GM20431 (cell line): ENCODE data around the gene DMKN.

Experiments
- in situ Hi-C: fragments of 300-500 bp; cut with MseI, MboI; formaldehyde crosslinking; loops from one replicate; pipeline ENCODE4 v1.15.0; 2020; ENCODE audit warnings: low sequenced_read_pairs; ENCODE audit not compliant: unreplicated experiment

DMKN gene

DNA sequence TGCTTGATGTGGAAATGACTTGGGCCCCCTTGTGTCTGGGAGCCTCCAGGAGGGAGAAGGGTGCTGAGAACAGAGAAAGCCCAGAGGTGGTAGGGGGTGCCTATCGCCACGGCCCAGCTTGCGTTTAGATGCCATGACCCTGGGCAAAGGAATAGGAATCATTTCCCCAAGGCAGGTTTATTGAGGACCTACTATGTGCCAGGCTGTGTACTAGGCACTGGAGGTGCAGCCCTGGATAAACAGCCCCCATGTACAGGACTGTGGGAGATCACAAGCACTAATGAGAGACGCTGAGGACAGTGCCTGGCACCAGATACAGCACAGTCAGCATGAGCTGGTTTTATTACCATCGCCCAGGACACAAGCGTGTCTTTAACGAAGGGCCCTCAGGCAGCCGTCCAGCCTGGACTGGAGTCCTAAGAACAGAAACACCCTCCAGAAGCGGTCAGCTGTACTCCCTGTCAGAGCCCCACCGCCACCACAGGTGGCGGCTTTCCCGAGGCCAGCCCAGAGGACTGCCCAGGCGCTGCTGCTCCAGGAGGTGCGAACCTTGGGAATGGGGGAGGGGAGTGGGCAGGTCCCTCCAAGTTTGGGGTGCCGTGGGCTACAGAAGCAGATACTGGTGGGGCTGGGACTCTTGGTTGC lies 36.6 kb upstream of the DMKN start:
- in situ Hi-C loops = no loop called here

DNA sequence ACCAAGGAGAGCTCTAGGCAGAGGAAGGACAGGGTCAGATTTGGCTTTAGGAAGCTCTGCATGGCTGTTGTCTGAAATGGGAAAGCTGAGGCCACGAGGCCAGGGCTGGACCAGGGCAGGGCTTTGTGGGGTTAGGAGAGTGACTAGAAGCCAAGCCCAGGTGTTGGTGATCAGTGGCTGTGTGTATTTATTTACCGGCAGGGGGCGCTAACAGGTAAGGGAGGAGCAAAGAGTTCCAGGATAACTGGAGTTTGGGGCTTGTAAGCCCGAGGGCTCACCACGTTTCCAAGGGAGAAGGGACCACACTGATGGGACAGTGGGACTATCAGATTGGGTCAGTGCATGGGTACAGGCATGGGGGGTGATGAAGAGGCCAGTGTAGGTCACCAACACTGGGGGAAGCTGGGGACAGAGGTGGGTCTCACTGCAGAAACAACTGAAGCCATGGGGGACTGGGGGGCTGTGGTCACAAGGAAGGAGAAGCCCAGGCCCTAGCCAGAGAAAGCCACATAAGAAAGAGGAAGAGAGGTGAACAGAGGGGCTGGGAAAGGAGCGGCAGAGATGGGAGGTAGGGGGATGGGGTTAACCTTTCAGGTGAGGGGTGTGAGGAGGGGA lies 35.8 kb upstream of the DMKN start:
- in situ Hi-C loops = no loop called here

DNA sequence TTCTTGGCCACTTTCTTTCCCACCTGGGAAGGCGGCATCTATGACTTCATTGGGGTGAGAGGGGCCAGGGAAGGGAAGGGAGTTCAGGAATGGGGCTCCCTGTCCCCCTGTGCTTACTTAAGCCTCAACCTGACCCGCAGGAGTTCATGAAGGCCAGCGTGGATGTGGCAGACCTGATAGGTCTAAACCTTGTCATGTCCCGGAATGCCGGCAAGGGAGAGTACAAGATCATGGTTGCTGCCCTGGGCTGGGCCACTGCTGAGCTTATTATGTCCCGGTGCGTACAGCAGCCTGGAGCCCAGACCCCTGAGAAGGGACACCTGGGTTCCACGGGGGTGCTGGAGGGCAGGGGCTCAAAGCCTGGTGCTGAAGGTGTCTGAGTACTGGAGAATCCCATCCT lies 33.1 kb upstream of the DMKN start:
- in situ Hi-C loops = no loop called here

DNA sequence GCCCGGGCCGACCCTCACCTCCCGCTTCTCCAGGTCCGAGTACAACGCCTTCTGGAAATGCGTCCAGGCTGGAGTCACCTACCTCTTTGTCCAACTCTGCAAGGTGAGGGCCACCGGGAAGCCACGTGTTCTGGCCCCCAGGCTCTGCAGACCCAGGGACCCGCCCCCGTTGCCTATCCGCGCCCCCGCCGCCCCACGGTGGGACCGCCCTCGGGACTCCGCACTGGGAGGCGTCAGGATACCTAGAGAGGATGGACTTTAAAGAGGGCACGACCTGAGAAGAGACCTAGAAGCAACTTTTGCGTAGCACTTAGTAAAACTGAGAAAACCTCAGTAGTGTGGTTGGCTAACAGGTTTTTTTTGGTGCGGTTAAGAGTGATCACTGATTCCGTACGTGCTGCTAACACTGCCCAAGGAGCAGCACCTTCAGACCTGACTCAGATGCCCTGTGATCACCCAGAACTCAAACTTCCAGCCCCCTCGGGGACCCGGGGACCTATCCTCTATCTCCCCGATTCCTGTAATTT lies 32.5 kb upstream of the DMKN start:
- in situ Hi-C loops = no loop called here

GRCh38 chr19:35545001-35545854 lies 31.8 kb upstream of the DMKN start, which contains the start of gene TMEM147:
Gene TMEM147 (plus strand): TSS chr19:35545626. CDS start chr19:35545740, 114 bp downstream.
- in situ Hi-C loops = no loop called here

- in situ Hi-C loops = no loop called here
These were observed 30.8 kb upstream of the DMKN start for GRCh38 chr19:35544110-35544802.

DNA sequence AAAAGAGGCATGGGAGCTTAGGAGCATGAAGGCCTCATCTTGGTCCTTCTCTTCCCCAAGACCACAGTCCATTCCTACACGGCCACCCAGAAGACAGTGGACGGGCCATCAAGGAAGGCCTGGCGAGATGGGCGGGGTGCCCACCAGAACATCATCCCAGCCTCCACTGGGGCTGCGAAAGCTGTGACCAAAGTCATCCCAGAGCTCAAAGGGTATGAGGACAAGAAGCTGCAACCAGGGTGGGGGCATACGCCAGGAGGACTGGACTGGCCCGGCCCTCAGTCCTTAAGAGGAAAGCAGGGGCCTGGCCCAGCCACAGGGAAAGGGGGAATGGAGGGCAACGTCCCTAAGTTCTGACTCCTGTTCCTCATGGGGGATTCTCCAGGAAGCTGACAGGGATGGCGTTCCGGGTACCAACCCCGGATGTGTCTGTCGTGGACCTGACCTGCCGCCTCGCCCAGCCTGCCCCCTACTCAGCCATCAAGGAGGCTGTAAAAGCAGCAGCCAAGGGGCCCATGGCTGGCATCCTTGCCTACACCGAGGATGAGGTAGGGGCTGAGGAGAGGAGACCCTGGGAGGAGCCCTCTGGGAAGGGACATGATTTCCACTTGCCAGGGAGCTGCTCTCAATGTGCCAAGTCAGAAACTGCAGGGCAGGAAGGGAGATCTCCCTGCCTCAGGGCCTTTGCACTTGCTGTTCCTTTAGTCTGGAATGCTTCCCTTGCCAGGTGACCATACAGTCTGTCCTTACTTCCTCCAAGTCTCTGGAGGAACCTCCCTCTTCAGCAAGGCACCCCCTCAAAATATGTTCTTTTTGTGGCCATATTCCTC lies 30.0 kb upstream of the DMKN start:
- in situ Hi-C loops = no loop called here

- in situ Hi-C loops = no loop called here
These were observed 28.8 kb upstream of the DMKN start for GRCh38 chr19:35542209-35542608.

DNA sequence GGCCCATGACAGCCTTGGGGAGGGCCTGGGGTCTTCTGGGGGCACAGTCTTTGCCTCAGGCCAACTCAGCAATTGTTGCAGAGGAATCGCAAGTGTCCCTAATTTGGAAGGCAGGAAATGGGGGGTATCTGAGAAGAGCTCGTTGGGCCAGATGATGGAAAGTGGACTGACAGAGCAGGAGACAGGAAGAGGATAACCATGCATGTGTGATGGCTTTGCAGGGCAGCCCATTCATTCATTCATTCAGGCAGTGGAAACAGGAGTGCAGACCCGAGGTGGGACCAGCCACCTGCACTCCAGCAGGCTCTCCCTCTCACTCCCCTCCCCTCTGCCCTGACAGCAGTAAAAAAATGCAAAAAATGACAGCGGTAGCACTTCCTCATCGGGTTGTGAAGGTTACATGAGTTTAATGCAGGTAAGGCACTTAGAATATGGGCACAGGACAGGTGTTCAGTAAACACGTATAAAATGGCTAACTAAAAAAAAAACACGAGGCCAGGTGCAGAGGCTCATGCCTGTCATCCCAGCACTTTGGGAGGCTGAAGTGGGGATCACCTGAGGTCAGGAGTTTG lies 27.0 kb upstream of the DMKN start:
- in situ Hi-C loops = no loop called here

GRCh38 chr19:35539850-35540249 lies 26.4 kb upstream of the DMKN start:
- in situ Hi-C loops = no loop called here

DNA sequence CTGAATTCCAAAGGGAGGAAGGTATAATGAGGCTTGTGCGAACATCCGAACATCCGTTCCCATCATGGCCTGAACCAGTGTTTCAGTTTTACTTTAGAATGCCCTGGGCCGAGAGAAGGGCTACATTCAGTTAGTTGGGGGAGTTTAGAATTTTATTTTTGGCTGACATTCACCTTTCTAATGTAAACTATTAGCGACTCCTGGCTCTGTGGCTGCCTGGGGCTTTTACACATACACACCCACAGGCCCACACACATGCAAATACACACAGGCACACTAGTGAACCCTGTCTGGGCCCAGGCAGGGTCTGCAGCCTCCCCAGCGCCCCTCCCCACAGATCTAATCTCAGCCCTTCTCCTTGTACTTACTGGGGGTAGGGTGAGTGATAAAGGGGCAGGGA lies 25.9 kb upstream of the DMKN start:
- in situ Hi-C loops = no loop called here

- in situ Hi-C loops = no loop called here
These were observed 21.5 kb upstream of the DMKN start for GRCh38 chr19:35534803-35535480.

- in situ Hi-C loops = no loop called here
These were observed 20.5 kb upstream of the DMKN start for GRCh38 chr19:35533822-35534392.

GRCh38 chr19:35533201-35533821 lies 19.9 kb upstream of the DMKN start, which contains the start of gene GAPDHS:
Gene GAPDHS (plus strand): TSS chr19:35533456. CDS start chr19:35533528, 72 bp downstream.
- in situ Hi-C loops = no loop called here

DNA sequence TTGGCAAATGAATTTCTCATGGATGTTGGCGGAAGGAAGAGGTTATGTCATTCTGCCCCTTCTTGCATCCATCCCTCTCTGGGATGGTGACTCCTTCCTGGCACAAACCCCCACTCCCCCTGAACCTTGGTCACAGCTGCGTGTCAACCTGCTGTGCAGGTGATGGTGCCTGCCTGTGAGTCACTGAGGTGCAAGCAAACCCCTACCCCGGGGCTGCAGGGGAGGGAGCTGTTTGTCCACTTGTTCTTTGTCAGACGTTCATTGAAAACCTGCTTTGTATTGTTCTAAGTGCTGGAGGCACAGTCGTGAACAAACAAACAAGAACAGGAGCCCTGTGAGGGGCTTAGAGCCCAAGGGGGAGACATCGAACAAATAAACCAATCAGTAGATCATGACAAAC lies 17.8 kb upstream of the DMKN start:
- in situ Hi-C loops = no loop called here

DNA sequence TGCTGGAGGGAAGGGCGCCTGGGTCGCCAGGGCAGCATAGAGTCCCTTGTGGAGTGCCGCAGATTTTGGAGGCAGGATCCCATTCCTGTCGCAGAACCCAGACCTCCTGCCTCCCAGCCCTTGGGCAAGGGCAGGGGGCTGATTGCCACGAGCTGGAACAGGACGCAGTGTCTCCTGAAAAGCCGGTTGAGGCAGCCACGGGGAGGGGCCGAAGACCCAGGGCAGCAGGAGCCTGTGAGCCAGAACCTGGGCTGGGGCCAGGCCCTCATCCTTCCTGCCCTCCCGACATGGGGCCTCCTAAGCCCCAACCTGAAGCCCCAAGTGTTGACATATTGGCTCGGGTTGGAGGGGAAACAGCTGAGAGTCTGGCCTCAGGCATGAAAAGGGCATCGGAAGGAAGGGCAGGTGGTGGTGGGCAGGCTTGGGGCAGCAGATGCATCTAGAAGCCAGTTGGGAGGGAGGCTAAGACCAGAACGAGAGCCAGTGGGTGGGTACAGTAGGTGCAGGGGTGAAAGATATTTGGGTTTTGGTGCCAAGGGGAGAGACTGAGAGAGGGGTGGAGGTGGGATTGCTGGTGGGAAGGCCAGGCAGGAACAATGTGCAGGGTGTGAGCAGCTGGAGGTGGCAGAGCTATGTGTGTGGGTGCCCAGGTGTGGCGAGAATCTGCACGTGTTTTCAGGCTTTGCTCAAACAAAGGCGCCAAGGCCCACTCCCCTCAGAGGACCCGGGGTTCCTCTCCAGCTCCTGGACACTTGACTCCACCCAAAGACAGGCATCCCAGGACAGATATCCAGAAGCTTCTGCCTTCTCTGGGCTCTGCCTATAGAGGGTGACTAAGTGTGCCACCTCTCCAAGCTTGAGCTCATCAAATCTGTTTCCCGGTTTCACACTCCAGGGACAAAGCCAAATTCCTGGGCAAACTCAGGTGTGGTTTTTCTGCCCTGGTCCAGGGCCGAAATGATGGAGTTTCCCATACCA lies 16.1 kb upstream of the DMKN start:
- in situ Hi-C loops = no loop called here
